Naive B cell (primary cell): ENCODE measurements around the gene KRT13. TPM values are rescaled to one million over a fixed set of nuclear protein-coding genes. Genes with fewer than 3 reads are reported as not detected.
"Not testable (repeated sequence)": the region's sequence is repeated elsewhere in the genome, so short reads cannot be mapped to it uniquely, and the experiment has no call there.

ENCODE experiments used
- ATAC-seq, 2 donors: fragments of 150-1000 bp; cut with Tn5 transposase; 2 replicates each; pipeline ENCODE4 v1.10.0; 2021; ENCODE audit warnings: low read depth in 2 of 2, mild to moderate bottlenecking in 2 of 2, moderate library complexity in 2 of 2
- DNase-seq: peaks from one replicate; pipeline ENCODE4 v3.0.0; 2022
- H3K27ac Mint-ChIP-seq, 6 donors: one replicate each; pipeline ENCODE4 v1.8.0; 2020 to 2022; ENCODE audit warnings: mild to moderate bottlenecking in 6 of 6, mixed read lengths in 6 of 6, moderate library complexity in 5 of 6, inconsistent platforms in 2 of 6
- H3K27me3 Mint-ChIP-seq, 3 donors: one replicate each; pipeline ENCODE4 v1.8.0; 2021 to 2022; ENCODE audit warnings: mixed read lengths in 3 of 3, mild to moderate bottlenecking in 1 of 3
- H3K36me3 Mint-ChIP-seq, 2 donors: one replicate each; pipeline ENCODE4 v1.8.0; 2020 to 2022; ENCODE audit warnings: mixed read lengths in 2 of 2, inconsistent platforms in 1 of 2, mild to moderate bottlenecking in 1 of 2
- H3K4me1 Mint-ChIP-seq, 3 donors: one replicate each; pipeline ENCODE4 v1.8.0; 2020 to 2022; ENCODE audit warnings: mixed read lengths in 3 of 3, inconsistent platforms in 1 of 3, mild to moderate bottlenecking in 1 of 3, moderate library complexity in 1 of 3
- H3K4me3 Mint-ChIP-seq, 8 donors: one replicate each; pipeline ENCODE4 v1.8.0; 2020 to 2022; ENCODE audit warnings: mild to moderate bottlenecking in 8 of 8, mixed read lengths in 8 of 8, moderate library complexity in 8 of 8, inconsistent platforms in 2 of 8
- H3K9me3 Mint-ChIP-seq, 7 donors: one replicate each; pipeline ENCODE4 v1.8.0; 2020 to 2022; ENCODE audit warnings: mixed read lengths in 7 of 7, mild to moderate bottlenecking in 5 of 7, inconsistent platforms in 2 of 7, moderate library complexity in 1 of 7
- polyA plus RNA-seq, 6 donors: library from polyadenylated mRNA; unstranded; fragments of 300-500 nt; fragmentation: Illumina TruSeq; gene quantifications; one replicate each; pipeline ENCODE4 v1.2.3, GENCODE V29; 2021; ENCODE audit warnings: low read depth in 6 of 6

Gene KRT13
- polyA plus RNA-seq, 6 donors from 2014 or later: not detected

GRCh38 chr17:41544935-41545334, 39.5 kb upstream of the KRT13 start:
- DNase-seq (no peak), ATAC-seq (no peak)
- Mint-ChIP-seq H3K36me3 (peaks cover 9 to 14% of the 10 kb centered on the region in 2 donors), H3K9me3 (peaks cover 0 to 11% (median 7%) of the 10 kb centered on the region in 7 donors), H3K27ac (no peak overlapping the region), H3K4me1 (peaks cover 12 to 20% (median 12%) of the 10 kb centered on the region in 3 donors), H3K4me3 (no peak overlapping the region), H3K27me3 (peaks cover 9 to 44% (median 31%) of the 10 kb centered on the region in 3 donors)

- DNase-seq: no peak
- H3K36me3 Mint-ChIP-seq: peaks cover 9 to 14% of the 10 kb centered on the region in 2 donors
- H3K27ac Mint-ChIP-seq: no peak overlapping the region
- no peak for ATAC-seq
- H3K27me3 Mint-ChIP-seq: peaks cover 10 to 44% (median 31%) of the 10 kb centered on the region in 3 donors
- peaks cover 11 to 19% (median 12%) of the 10 kb centered on the region in 3 donors for H3K4me1 Mint-ChIP-seq
- peaks cover 0 to 11% (median 7%) of the 10 kb centered on the region in 7 donors for H3K9me3 Mint-ChIP-seq
- peak overlapping the region in 1 of 8 donors; percentile 37 for H3K4me3 Mint-ChIP-seq
Observed at GRCh38 chr17:41544491-41544892, 39.1 kb upstream of the KRT13 start.

- peaks cover 5 to 36% (median 33%) of the 10 kb centered on the region in 3 donors for H3K27me3 Mint-ChIP-seq
- ATAC-seq, H3K4me1 Mint-ChIP-seq, H3K4me3 Mint-ChIP-seq, H3K27ac Mint-ChIP-seq, DNase-seq: not testable (repeated sequence)
- H3K9me3 Mint-ChIP-seq: peaks cover 0 to 11% (median 7%) of the 10 kb centered on the region in 7 donors
- H3K36me3 Mint-ChIP-seq: peaks cover 9 to 14% of the 10 kb centered on the region in 2 donors
Observed at GRCh38 chr17:41542786-41543185, 37.4 kb upstream of the KRT13 start.

GRCh38 chr17:41542357-41542756, 36.9 kb upstream of the KRT13 start:
- Mint-ChIP-seq H3K4me3 (no peak overlapping the region), H3K27ac (no peak overlapping the region), H3K9me3 (peaks cover 0 to 11% (median 5%) of the 10 kb centered on the region in 7 donors), H3K4me1 (no peaks in the 10 kb centered on the region), H3K27me3 (peaks cover 5 to 36% (median 33%) of the 10 kb centered on the region in 3 donors), H3K36me3 (peaks cover 9 to 13% of the 10 kb centered on the region in 2 donors)
- DNase-seq (no peak), ATAC-seq (no peak)

- ATAC-seq: no peak
- H3K4me3 Mint-ChIP-seq: no peak overlapping the region
- H3K9me3 Mint-ChIP-seq: no peaks in the 10 kb centered on the region
- H3K4me1 Mint-ChIP-seq: no peaks in the 10 kb centered on the region
- no peak for DNase-seq
- peaks cover 5 to 37% (median 32%) of the 10 kb centered on the region in 3 donors for H3K27me3 Mint-ChIP-seq
- H3K36me3 Mint-ChIP-seq: no peaks in the 10 kb centered on the region
- H3K27ac Mint-ChIP-seq: no peak overlapping the region
Observed at GRCh38 chr17:41540921-41541625, 35.7 kb upstream of the KRT13 start.

GRCh38 chr17:41539979-41540701, 34.7 kb upstream of the KRT13 start:
- peak overlapping the region in 2 of 6 donors; percentile 5 to 81 for H3K27ac Mint-ChIP-seq
- ATAC-seq: no peak
- peaks cover 10 to 38% (median 33%) of the 10 kb centered on the region in 3 donors for H3K27me3 Mint-ChIP-seq
- peaks cover 0 to 3% of the 10 kb centered on the region in 2 donors for H3K36me3 Mint-ChIP-seq
- H3K9me3 Mint-ChIP-seq: no peaks in the 10 kb centered on the region
- DNase-seq: no peak
- no peak overlapping the region for H3K4me3 Mint-ChIP-seq
- no peaks in the 10 kb centered on the region for H3K4me1 Mint-ChIP-seq

GRCh38 chr17:41539071-41539492, 33.7 kb upstream of the KRT13 start:
- no peak for ATAC-seq
- Mint-ChIP-seq H3K27ac (no peak overlapping the region), H3K27me3 (peaks cover 13 to 47% (median 40%) of the 10 kb centered on the region in 3 donors)

GRCh38 chr17:41538565-41538991, 33.2 kb upstream of the KRT13 start:
- DNase-seq (no peak), ATAC-seq (no peak)
- Mint-ChIP-seq H3K4me3 (no peak overlapping the region), H3K36me3 (peaks cover 0 to 3% of the 10 kb centered on the region in 2 donors), H3K4me1 (no peaks in the 10 kb centered on the region), H3K9me3 (no peaks in the 10 kb centered on the region), H3K27me3 (peaks cover 18 to 52% (median 42%) of the 10 kb centered on the region in 3 donors), H3K27ac (no peak overlapping the region)

More at GRCh38 chr17:41539071-41539492, 33.7 kb upstream of the KRT13 start:
- no peaks in the 10 kb centered on the region for H3K9me3 Mint-ChIP-seq
- peaks cover 0 to 3% of the 10 kb centered on the region in 2 donors for H3K36me3 Mint-ChIP-seq
- H3K4me3 Mint-ChIP-seq: no peak overlapping the region
- DNase-seq: no peak
- H3K4me1 Mint-ChIP-seq: no peaks in the 10 kb centered on the region

- no peaks in the 10 kb centered on the region for H3K9me3 Mint-ChIP-seq
- H3K4me3 Mint-ChIP-seq: peak overlapping the region in 1 of 8 donors; percentile 29
- peaks cover 19 to 58% (median 48%) of the 10 kb centered on the region in 3 donors for H3K27me3 Mint-ChIP-seq
- peaks cover 0 to 3% of the 10 kb centered on the region in 2 donors for H3K36me3 Mint-ChIP-seq
- DNase-seq: no peak
- no peaks in the 10 kb centered on the region for H3K4me1 Mint-ChIP-seq
- no peak overlapping the region for H3K27ac Mint-ChIP-seq
- no peak for ATAC-seq
Observed at GRCh38 chr17:41537990-41538389, 32.6 kb upstream of the KRT13 start.

- H3K4me3 Mint-ChIP-seq: no peak overlapping the region
- no peaks in the 10 kb centered on the region for H3K9me3 Mint-ChIP-seq
- H3K4me1 Mint-ChIP-seq: no peaks in the 10 kb centered on the region
- DNase-seq (no peak), ATAC-seq (no peak)
- peaks cover 19 to 62% (median 52%) of the 10 kb centered on the region in 3 donors for H3K27me3 Mint-ChIP-seq
- H3K27ac Mint-ChIP-seq: no peak overlapping the region
- H3K36me3 Mint-ChIP-seq: peaks cover 0 to 3% of the 10 kb centered on the region in 2 donors
Observed at GRCh38 chr17:41537614-41537954, 32.2 kb upstream of the KRT13 start.

GRCh38 chr17:41536741-41537613, 31.6 kb upstream of the KRT13 start:
- no peaks in the 10 kb centered on the region for H3K9me3 Mint-ChIP-seq
- peak overlapping the region in 1 of 8 donors; percentile 12 for H3K4me3 Mint-ChIP-seq
- H3K27me3 Mint-ChIP-seq: peaks cover 22 to 68% (median 58%) of the 10 kb centered on the region in 3 donors
- ATAC-seq: no peak
- no peaks in the 10 kb centered on the region for H3K4me1 Mint-ChIP-seq
- no peak for DNase-seq
- peaks cover 0 to 3% of the 10 kb centered on the region in 2 donors for H3K36me3 Mint-ChIP-seq
- H3K27ac Mint-ChIP-seq: no peak overlapping the region

GRCh38 chr17:41535764-41536481, 30.5 kb upstream of the KRT13 start:
- Mint-ChIP-seq H3K36me3 (peaks cover 0 to 3% of the 10 kb centered on the region in 2 donors), H3K4me3 (no peak overlapping the region), H3K9me3 (no peaks in the 10 kb centered on the region), H3K27me3 (peaks cover 29 to 73% (median 68%) of the 10 kb centered on the region in 3 donors), H3K27ac (no peak overlapping the region), H3K4me1 (no peaks in the 10 kb centered on the region)
- ATAC-seq: no peak
- DNase-seq: no peak
